Neutrophil (primary cell): ENCODE results near the gene ROCK1.

Experiments used
- H3K27ac ChIP-seq: fragments of 200-600 bp; sonication (generic); 2 replicates; pipeline ENCODE4 v1.5.1; 2016; ENCODE audit warnings: mild to moderate bottlenecking, moderate library complexity
- H3K27me3 ChIP-seq: fragments of 200-600 bp; sonication (generic); 2 replicates; pipeline ENCODE4 v1.6.0; 2016; ENCODE audit warnings: mild to moderate bottlenecking
- H3K36me3 ChIP-seq: fragments of 200-600 bp; sonication (generic); 2 replicates; pipeline ENCODE4 v1.5.1; 2017
- H3K4me1 ChIP-seq, 2 experiments: fragments of 200-600 bp in 1 of 2; sonication (generic) in 1 of 2; 1 replicate in 1 of 2; 2 replicates in 1 of 2; pipeline versions ENCODE4 v1.5.1 to v1.6.1; 2013 to 2016; ENCODE audit warnings: low read depth in 1 of 2, low read length in 1 of 2, mild to moderate bottlenecking in 1 of 2, moderate library complexity in 1 of 2; ENCODE audit not compliant: control insufficient read depth in 1 of 2, insufficient read depth in 1 of 2
- H3K4me3 ChIP-seq, 2 experiments: fragments of 200-600 bp in 1 of 2; sonication (generic) in 1 of 2; 1 replicate in 1 of 2; 2 replicates in 1 of 2; pipeline ENCODE4 v1.5.1; 2013 to 2016; ENCODE audit warnings: low read depth in 1 of 2, low read length in 1 of 2, mild to moderate bottlenecking in 1 of 2, moderate library complexity in 1 of 2
- H3K9me3 ChIP-seq: fragments of 200-600 bp; sonication (generic); 2 replicates; pipeline ENCODE4 v1.5.1; 2016
- CTCF ChIP-seq: fragments of 200-600 bp; sonication (generic); IDR thresholded peaks from 2 replicates; pipeline ENCODE4 v1.5.1; 2016; ENCODE audit warnings: antibody characterized with exemption

Gene ROCK1

GRCh38 chr18:21110713-21111345 lies 784 bp downstream of the ROCK1 start:
- Histone ChIP-seq H3K27me3 (no peaks in the 10 kb centered on the region), H3K4me1 (peaks cover 48 to 56% of the 10 kb centered on the region in 2 experiments), H3K9me3 (no peaks in the 10 kb centered on the region), H3K36me3 (no peaks in the 10 kb centered on the region), H3K4me3 (peak overlapping the region; percentile 95 to 98), H3K27ac (peak overlapping the region; percentile 97)
- TF ChIP-seq CTCF: no peak

- Histone ChIP-seq H3K9me3 (no peaks in the 10 kb centered on the region), H3K36me3 (no peaks in the 10 kb centered on the region), H3K27ac (peak overlapping the region; percentile 97), H3K4me1 (peaks cover 54 to 61% of the 10 kb centered on the region in 2 experiments), H3K27me3 (no peaks in the 10 kb centered on the region), H3K4me3 (peak overlapping the region; percentile 95 to 98)
- no peak for TF ChIP-seq CTCF
Measured at GRCh38 chr18:21109936-21110712, 1.5 kb downstream of the ROCK1 start.

GRCh38 chr18:21105936-21106335 lies 5.7 kb downstream of the ROCK1 start:
- no peaks in the 10 kb centered on the region for H3K9me3 ChIP-seq
- H3K27me3 ChIP-seq: no peaks in the 10 kb centered on the region
- no peaks in the 10 kb centered on the region for H3K36me3 ChIP-seq
- no peak for TF ChIP-seq CTCF
- H3K27ac ChIP-seq: peak overlapping the region; percentile 55
- H3K4me3 ChIP-seq: peak overlapping the region in 1 of 2 experiments; percentile 3
- peaks cover 64 to 71% of the 10 kb centered on the region in 2 experiments for H3K4me1 ChIP-seq

GRCh38 chr18:21101172-21101571 lies 10.4 kb downstream of the ROCK1 start:
- no peaks in the 10 kb centered on the region for H3K27me3 ChIP-seq
- H3K4me3 ChIP-seq: no peak overlapping the region
- H3K27ac ChIP-seq: peak overlapping the region; percentile 52
- peaks cover 41 to 62% of the 10 kb centered on the region in 2 experiments for H3K4me1 ChIP-seq
- TF ChIP-seq CTCF: no peak
- H3K9me3 ChIP-seq: no peaks in the 10 kb centered on the region
- H3K36me3 ChIP-seq: no peaks in the 10 kb centered on the region

GRCh38 chr18:21100678-21101077 lies 10.9 kb downstream of the ROCK1 start:
- Histone ChIP-seq H3K27me3 (no peaks in the 10 kb centered on the region), H3K4me1 (peaks cover 36 to 58% of the 10 kb centered on the region in 2 experiments), H3K9me3 (no peaks in the 10 kb centered on the region), H3K4me3 (no peak overlapping the region), H3K36me3 (no peaks in the 10 kb centered on the region), H3K27ac (peak overlapping the region; percentile 52)
- no peak for TF ChIP-seq CTCF
